ENCODE results near the gene DNAAF2.

- TF ChIP-seq, protein P1, sequence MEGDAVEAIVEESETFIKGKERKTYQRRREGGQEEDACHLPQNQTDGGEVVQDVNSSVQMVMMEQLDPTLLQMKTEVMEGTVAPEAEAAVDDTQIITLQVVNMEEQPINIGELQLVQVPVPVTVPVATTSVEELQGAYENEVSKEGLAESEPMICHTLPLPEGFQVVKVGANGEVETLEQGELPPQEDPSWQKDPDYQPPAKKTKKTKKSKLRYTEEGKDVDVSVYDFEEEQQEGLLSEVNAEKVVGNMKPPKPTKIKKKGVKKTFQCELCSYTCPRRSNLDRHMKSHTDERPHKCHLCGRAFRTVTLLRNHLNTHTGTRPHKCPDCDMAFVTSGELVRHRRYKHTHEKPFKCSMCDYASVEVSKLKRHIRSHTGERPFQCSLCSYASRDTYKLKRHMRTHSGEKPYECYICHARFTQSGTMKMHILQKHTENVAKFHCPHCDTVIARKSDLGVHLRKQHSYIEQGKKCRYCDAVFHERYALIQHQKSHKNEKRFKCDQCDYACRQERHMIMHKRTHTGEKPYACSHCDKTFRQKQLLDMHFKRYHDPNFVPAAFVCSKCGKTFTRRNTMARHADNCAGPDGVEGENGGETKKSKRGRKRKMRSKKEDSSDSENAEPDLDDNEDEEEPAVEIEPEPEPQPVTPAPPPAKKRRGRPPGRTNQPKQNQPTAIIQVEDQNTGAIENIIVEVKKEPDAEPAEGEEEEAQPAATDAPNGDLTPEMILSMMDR (IDR thresholded peaks at IDR 0.05) = no peak
- no peak for TF ChIP-seq POLR2A (IDR thresholded peaks at IDR 0.05)
- no peak for TF ChIP-seq POLR2AphosphoS5 (IDR thresholded peaks at IDR 0.05)
- TF ChIP-seq EP300 (IDR thresholded peaks at IDR 0.05; ENCODE audit: low read depth) = no peak
Observed at GRCh38 chr14:49654511-49654910, 19.5 kb upstream of the DNAAF2 start.

All from transverse colon (tissue), 4 donors.